Measurements from ENCODE around the gene DCUN1D4. TPM values are rescaled to one million over a fixed set of nuclear protein-coding genes. Genes with fewer than 3 reads are reported as not detected.

Gene DCUN1D4
- 10 to 100 TPM; 28.8 to 41.1 TPM for total RNA-seq

DNA sequence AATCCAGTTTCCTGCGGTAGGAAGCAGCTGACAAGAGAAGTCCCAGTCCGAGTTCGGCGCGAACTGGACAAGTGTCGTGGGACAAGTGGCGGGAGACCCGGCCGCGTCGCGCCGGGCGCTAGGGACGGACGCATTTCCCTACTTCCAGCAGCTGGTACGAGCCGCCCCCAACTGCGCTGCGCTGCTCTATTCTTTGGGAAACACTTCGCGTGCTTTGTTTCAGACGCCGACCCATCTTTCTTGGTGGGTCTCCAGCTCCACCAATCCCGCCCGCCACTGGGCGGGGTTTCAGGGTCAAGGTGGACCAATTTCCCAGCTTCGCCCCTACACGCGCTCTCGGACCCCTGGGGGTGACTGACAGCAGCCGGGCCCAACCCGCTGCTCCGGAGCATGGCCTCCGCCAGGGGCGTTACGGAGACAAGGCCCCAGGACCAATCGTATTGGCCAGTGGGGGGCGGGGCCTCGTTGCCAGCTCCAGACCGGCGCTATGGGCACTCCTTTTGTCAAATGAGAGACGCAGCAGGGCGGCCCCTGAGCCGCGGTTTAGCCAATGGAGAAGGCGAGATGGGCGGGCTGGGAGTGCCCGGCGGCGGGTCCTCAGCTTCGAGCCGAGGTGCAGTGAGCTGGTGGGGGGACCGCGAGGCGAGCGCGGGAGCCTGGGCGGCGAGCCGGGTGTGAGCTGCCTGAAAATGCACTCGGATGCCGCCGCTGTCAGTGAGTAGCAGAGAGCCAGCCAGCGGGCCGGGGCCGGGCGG is at the start of gene DCUN1D4:
Gene DCUN1D4 (plus strand): TSS at position 600 of the 755 bp plus-strand sequence. CDS start 90 bp downstream, at position 690.
- Mint-ChIP-seq H3K27me3 (no peaks in the 10 kb centered on the region), H3K4me3 (peak within 1 kb of the TSS; percentile 98), H3K36me3 (ENCODE audit: low read depth) (peaks cover 11% of the 10 kb centered on the region), H3K4me1 (peaks cover 7% of the 10 kb centered on the region), H3K9me3 (no peaks in the 10 kb centered on the region), H3K27ac (peak within 1 kb of the TSS; percentile 88)
- ATAC-seq (replicated peaks): peak; percentile 95

DNA sequence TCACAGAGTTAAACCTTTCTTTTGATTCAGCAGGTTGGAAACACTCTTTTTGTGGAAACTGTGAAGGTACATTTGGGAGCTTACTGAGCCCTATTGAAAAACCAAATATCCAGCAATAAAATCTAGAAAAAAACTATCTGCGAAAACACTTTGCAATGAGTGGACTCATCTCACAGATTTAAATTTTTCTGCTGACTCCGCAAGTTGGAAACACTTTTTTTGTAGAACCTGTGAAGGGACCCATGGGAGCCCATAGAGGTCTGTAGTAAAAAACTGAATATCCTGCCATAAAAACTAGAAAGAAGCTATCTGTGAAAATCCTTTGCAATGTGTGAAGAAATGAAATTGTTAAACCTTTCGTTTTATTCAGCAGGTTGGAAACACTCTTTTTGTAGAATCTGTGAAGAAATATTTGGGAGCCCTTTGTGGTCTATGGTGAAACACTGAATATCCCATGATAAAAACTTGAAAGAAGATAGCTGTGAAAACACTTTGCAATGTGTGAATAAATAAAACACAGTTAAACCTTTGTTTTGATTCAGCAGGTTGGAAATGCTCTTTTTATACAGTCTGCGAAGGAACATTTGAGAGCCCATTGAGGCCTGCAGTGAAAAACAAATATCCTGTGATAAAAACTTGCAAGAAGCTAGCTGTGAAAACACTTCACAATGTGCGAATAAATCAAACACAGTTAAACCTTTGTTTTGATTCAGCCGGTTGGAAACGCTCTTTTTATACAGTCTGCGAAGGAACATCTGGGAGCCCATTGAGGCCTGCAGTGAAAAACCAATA is 22.3 kb upstream of the DCUN1D4 start:
- Mint-ChIP-seq H3K36me3 (ENCODE audit: low read depth) (no peaks in the 10 kb centered on the region), H3K4me1 (no peaks in the 10 kb centered on the region), H3K9me3 (peaks cover 15% of the 10 kb centered on the region), H3K4me3 (no peak overlapping the region), H3K27ac (no peak overlapping the region), H3K27me3 (no peaks in the 10 kb centered on the region)
- no peak for ATAC-seq (replicated peaks)

- H3K36me3 Mint-ChIP-seq (ENCODE audit: low read depth): no peaks in the 10 kb centered on the region
- H3K27me3 Mint-ChIP-seq: peaks cover 12% of the 10 kb centered on the region
- ATAC-seq (replicated peaks): no peak
- H3K9me3 Mint-ChIP-seq: peaks cover 4% of the 10 kb centered on the region
- H3K4me1 Mint-ChIP-seq: no peaks in the 10 kb centered on the region
- no peak overlapping the region for H3K4me3 Mint-ChIP-seq
- no peak overlapping the region for H3K27ac Mint-ChIP-seq
Measured at GRCh38 chr4:51825341-51825740, 17.6 kb upstream of the DCUN1D4 start.

- Mint-ChIP-seq H3K4me3 (no peak overlapping the region), H3K27ac (no peak overlapping the region), H3K4me1 (no peaks in the 10 kb centered on the region), H3K9me3 (no peaks in the 10 kb centered on the region), H3K36me3 (ENCODE audit: low read depth) (no peaks in the 10 kb centered on the region), H3K27me3 (peaks cover 16% of the 10 kb centered on the region)
- ATAC-seq (replicated peaks): no peak
Measured at GRCh38 chr4:51830156-51830720, 12.7 kb upstream of the DCUN1D4 start.

DNA sequence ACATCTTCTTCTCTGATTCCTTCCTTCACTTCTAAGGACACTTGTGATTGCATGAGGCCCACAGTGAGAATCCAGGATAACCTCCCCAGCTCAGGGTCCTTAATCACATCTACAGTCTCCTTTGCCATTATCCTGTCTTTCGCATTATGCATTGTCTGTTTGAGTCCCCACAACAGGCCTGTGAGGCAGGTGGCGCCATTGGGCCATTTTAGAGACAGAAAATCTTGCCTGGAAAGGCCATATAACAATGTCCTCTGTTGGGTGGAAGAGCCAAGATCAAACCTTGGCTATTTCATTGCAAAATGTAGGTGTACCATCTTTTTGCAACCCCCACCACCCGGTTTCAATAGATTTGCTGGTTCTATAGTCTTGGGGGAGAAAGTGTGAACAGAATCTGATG is 11.8 kb upstream of the DCUN1D4 start:
- Mint-ChIP-seq H3K4me1 (no peaks in the 10 kb centered on the region), H3K4me3 (no peak overlapping the region), H3K27ac (no peak overlapping the region), H3K36me3 (ENCODE audit: low read depth) (no peaks in the 10 kb centered on the region), H3K27me3 (peaks cover 17% of the 10 kb centered on the region), H3K9me3 (no peaks in the 10 kb centered on the region)
- ATAC-seq (replicated peaks): peak; percentile 56

DNA sequence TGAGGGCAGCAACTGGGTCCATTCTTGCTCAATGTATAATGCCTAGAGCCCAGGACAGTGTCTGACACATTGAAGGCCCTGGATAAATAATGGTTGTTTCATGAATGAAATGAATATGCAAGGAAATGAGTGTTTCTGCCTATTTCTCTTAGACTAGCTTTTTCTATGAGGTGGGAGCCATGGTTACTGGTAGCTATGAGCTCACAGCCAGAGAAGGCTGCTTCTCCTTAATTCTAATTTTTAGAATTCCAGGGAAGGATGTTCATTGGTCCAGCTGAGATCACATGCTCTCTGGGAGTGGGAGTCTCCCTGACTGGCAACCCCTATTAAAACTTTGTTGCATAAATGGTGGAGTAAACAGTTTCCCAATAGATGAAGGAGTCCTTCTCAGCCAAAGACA is 9.7 kb upstream of the DCUN1D4 start:
- H3K9me3 Mint-ChIP-seq: no peaks in the 10 kb centered on the region
- peaks cover 16% of the 10 kb centered on the region for H3K27me3 Mint-ChIP-seq
- H3K36me3 Mint-ChIP-seq (ENCODE audit: low read depth): no peaks in the 10 kb centered on the region
- H3K4me3 Mint-ChIP-seq: no peak overlapping the region
- H3K4me1 Mint-ChIP-seq: no peaks in the 10 kb centered on the region
- H3K27ac Mint-ChIP-seq: no peak overlapping the region
- no peak for ATAC-seq (replicated peaks)

GRCh38 chr4:51835079-51835478 is 7.9 kb upstream of the DCUN1D4 start:
- peaks cover 9% of the 10 kb centered on the region for H3K27me3 Mint-ChIP-seq
- H3K27ac Mint-ChIP-seq: no peak overlapping the region
- no peaks in the 10 kb centered on the region for H3K4me1 Mint-ChIP-seq
- no peaks in the 10 kb centered on the region for H3K36me3 Mint-ChIP-seq (ENCODE audit: low read depth)
- no peak for ATAC-seq (replicated peaks)
- no peak overlapping the region for H3K4me3 Mint-ChIP-seq
- H3K9me3 Mint-ChIP-seq: no peaks in the 10 kb centered on the region

GRCh38 chr4:51835855-51836254 is 7.1 kb upstream of the DCUN1D4 start:
- Mint-ChIP-seq H3K27me3 (peaks cover 9% of the 10 kb centered on the region), H3K36me3 (ENCODE audit: low read depth) (no peaks in the 10 kb centered on the region), H3K4me1 (no peaks in the 10 kb centered on the region), H3K4me3 (no peak overlapping the region), H3K9me3 (no peaks in the 10 kb centered on the region), H3K27ac (no peak overlapping the region)
- no peak for ATAC-seq (replicated peaks)

DNA sequence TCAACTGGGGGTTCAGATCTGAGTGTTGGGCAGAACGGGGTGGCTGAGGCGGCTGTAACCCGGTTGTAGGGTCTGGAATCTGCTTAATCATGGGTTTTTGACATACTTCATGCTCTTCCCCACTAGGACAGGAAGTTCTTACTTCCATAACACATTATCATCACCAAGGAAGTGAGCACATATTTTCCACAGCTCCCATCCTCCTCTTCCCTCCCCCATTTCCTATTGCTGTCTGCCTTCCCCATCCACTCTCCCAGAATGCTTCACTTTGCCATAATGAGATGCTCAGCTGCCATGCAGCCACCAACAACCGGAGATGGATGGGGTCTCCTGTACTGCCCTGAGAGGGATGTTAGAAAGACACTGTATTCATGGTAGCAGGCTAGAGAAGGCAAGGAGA is 6.4 kb upstream of the DCUN1D4 start:
- no peak for ATAC-seq (replicated peaks)
- no peaks in the 10 kb centered on the region for H3K9me3 Mint-ChIP-seq
- H3K4me3 Mint-ChIP-seq: no peak overlapping the region

DNA sequence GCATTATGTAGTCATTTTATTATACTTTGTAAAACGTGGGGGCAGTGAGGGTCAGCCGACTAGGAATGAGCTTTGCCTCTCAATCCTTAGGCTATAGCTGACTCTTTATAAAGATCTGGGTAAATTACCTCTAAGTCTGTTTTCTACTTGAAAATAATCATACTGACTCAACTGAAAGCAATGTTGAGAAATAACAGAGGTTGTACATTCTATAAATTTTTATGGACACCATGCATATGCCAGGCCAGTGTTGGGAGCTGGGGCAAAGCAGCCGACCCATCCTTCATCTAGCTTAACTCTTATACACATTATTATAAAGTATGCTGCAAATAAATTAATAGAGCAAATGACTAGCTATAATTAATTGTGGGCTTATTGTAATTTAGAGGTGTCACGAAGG is 2.2 kb upstream of the DCUN1D4 start:
- H3K27me3 Mint-ChIP-seq: peaks cover 4% of the 10 kb centered on the region
- no peaks in the 10 kb centered on the region for H3K9me3 Mint-ChIP-seq
- no peak for ATAC-seq (replicated peaks)
- H3K27ac Mint-ChIP-seq: no peak overlapping the region
- peaks cover 6% of the 10 kb centered on the region for H3K36me3 Mint-ChIP-seq (ENCODE audit: low read depth)
- no peaks in the 10 kb centered on the region for H3K4me1 Mint-ChIP-seq
- no peak overlapping the region for H3K4me3 Mint-ChIP-seq

More for the DNA sequence above, 6.4 kb upstream of the DCUN1D4 start:
- Mint-ChIP-seq H3K4me1 (no peaks in the 10 kb centered on the region), H3K36me3 (ENCODE audit: low read depth) (no peaks in the 10 kb centered on the region), H3K27me3 (peaks cover 6% of the 10 kb centered on the region), H3K27ac (no peak overlapping the region)

DNA sequence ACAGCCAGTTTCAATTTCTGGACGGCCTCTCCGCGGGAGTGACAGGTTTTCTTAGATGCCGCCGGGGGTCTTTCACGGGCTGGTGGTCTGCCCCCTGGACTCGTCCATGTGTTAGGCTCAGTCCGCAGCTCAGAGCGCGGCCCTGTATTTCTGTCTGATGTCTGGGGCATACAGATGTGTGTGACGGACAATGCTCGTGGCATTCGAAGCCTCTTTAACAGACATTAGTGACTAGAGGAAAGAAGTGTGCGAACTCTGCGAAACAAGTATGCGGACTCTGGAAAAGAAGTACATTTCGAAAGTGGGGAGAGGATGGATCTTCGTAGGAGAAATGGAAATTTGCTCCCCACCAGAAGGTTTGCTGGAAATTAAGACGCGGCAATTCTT is 793 bp upstream of the DCUN1D4 start:
- Mint-ChIP-seq H3K9me3 (no peaks in the 10 kb centered on the region), H3K4me1 (peaks cover 5% of the 10 kb centered on the region), H3K27me3 (no peaks in the 10 kb centered on the region), H3K4me3 (peak overlapping the region; percentile 98), H3K36me3 (ENCODE audit: low read depth) (peaks cover 6% of the 10 kb centered on the region), H3K27ac (peak overlapping the region; percentile 88)
- no peak for ATAC-seq (replicated peaks)

- peak; percentile 27 for ATAC-seq (replicated peaks)
- Mint-ChIP-seq H3K4me3 (peak overlapping the region; percentile 98), H3K36me3 (ENCODE audit: low read depth) (peaks cover 17% of the 10 kb centered on the region), H3K27me3 (no peaks in the 10 kb centered on the region), H3K27ac (peak overlapping the region; percentile 88), H3K9me3 (no peaks in the 10 kb centered on the region), H3K4me1 (peaks cover 10% of the 10 kb centered on the region)
Measured at GRCh38 chr4:51843309-51844152, 578 bp downstream of the DCUN1D4 start.

DNA sequence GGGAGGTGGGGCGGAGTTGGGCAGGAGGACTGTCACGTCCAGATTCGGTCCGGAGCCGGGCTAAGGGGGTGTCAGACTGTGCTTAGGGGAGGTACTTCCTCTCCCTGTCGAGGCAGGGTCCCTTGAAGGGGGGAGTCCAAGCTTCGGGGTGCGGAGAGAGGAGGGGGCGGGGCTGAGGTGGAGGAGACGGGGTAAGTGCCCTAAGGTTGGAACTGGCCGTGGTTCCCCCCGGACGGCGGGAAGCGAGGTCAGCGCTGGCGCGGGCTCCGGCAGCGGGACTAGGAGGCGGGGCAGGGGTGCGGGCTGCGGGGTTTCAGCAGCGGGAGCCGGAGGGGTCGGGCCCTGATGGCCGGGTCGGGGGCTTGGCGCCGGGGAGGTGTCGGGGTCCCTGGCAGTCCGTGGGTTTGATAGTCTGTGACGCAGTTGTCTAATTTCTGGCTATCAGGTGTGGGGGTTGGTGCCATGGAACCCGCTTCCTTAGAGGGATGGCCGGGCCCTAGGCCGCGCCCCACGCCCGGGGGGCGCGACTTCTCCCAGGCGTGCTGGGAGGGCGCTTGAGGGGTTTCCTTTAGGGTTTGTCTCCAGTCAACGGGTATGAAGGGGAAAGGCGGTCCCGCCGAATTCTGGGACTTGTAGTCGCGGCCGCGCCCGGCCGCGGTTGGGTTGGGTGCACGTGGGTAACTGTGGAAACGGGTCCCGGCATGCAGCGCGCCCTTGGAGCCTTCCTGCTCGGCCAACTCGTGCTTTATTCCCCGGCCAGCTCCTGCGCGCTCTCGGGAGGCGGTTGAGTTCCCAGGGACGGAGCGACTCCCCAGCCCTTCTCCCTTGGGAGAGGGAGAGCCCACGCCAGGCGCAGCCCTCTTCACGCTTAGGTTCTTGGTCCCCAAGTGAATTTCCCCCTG is 1.5 kb downstream of the DCUN1D4 start:
- Mint-ChIP-seq H3K27ac (peak overlapping the region; percentile 88), H3K36me3 (ENCODE audit: low read depth) (peaks cover 25% of the 10 kb centered on the region), H3K27me3 (no peaks in the 10 kb centered on the region), H3K9me3 (no peaks in the 10 kb centered on the region), H3K4me1 (peaks cover 10% of the 10 kb centered on the region), H3K4me3 (peak overlapping the region; percentile 98)
- peak; percentile 18 for ATAC-seq (replicated peaks)

All from activated T-helper 17 cell treated with anti-CD3 and anti-CD28 coated beads, Interleukin-2, amount 50 U/mL, for 72 hours (primary cell).